Activated CD8-positive, alpha-beta memory T cell treated with anti-CD3 and anti-CD28 coated beads, Interleukin-2, amount 50 U/mL, for 1 hour (primary cell): ENCODE data around the gene OR7G3.
A peak's percentile ranks its signal among the peaks of the same experiment; 100 is the strongest.

Experiments
- DNase-seq: peaks from one replicate; pipeline ENCODE4 v3.0.0-alpha.2; 2020; ENCODE audit errors: extremely low read depth

Gene OR7G3

GRCh38 chr19:9126900-9127405 lies at the start of gene OR7G3:
Gene OR7G3 (minus strand): TSS chr19:9126950. CDS start chr19:9126950, 0 bp downstream.
- DNase-seq: no peak

GRCh38 chr19:9175326-9175725 lies 48.6 kb upstream of the OR7G3 start:
- DNase-seq: no peak

- no peak for DNase-seq
Observed at GRCh38 chr19:9171393-9171991, 44.7 kb upstream of the OR7G3 start.

- DNase-seq: no peak
Observed at GRCh38 chr19:9166846-9167245, 40.1 kb upstream of the OR7G3 start.

- no peak for DNase-seq
Observed at GRCh38 chr19:9165261-9165660, 38.5 kb upstream of the OR7G3 start.

GRCh38 chr19:9161427-9161826 lies 34.7 kb upstream of the OR7G3 start:
- DNase-seq: no peak

GRCh38 chr19:9159891-9160290 lies 33.1 kb upstream of the OR7G3 start:
- no peak for DNase-seq

GRCh38 chr19:9156304-9156703 lies 29.6 kb upstream of the OR7G3 start:
- DNase-seq: no peak

GRCh38 chr19:9155591-9155990 lies 28.8 kb upstream of the OR7G3 start:
- no peak for DNase-seq

GRCh38 chr19:9151367-9151766 lies 24.6 kb upstream of the OR7G3 start:
- DNase-seq: no peak

- DNase-seq: no peak
Observed at GRCh38 chr19:9150650-9151049, 23.9 kb upstream of the OR7G3 start.

GRCh38 chr19:9149997-9150396 lies 23.2 kb upstream of the OR7G3 start:
- DNase-seq: no peak

GRCh38 chr19:9148697-9149096 lies 21.9 kb upstream of the OR7G3 start:
- DNase-seq: no peak

- DNase-seq: no peak
Observed at GRCh38 chr19:9146882-9147281, 20.1 kb upstream of the OR7G3 start.

- no peak for DNase-seq
Observed at GRCh38 chr19:9144920-9145319, 18.2 kb upstream of the OR7G3 start.

GRCh38 chr19:9140159-9140874 lies 13.6 kb upstream of the OR7G3 start, which contains the start of gene ZNF317:
Gene ZNF317 (plus strand): TSS chr19:9140397. CDS start chr19:9156017, 15,620 bp downstream.
- DNase-seq: peak; percentile 85

GRCh38 chr19:9139609-9140158 lies 12.9 kb upstream of the OR7G3 start:
- no peak for DNase-seq

GRCh38 chr19:9132422-9132821 lies 5.7 kb upstream of the OR7G3 start:
- DNase-seq: no peak

GRCh38 chr19:9130965-9131364 lies 4.2 kb upstream of the OR7G3 start:
- no peak for DNase-seq

GRCh38 chr19:9128171-9128570 lies 1.4 kb upstream of the OR7G3 start:
- DNase-seq: no peak

- no peak for DNase-seq
Observed at GRCh38 chr19:9116547-9116946, 10.2 kb downstream of the OR7G3 start.

- no peak for DNase-seq
Observed at GRCh38 chr19:9115307-9115813, 11.4 kb downstream of the OR7G3 start, which contains the start of gene OR7G1. Gene OR7G1 (minus strand): TSS chr19:9115763. CDS start chr19:9115763, 0 bp downstream.

GRCh38 chr19:9109959-9110358 lies 16.8 kb downstream of the OR7G3 start:
- DNase-seq: no peak
